MCF 10A (cell line): ENCODE results near the gene ABLIM1. TPM values are rescaled to one million over a fixed set of nuclear protein-coding genes. Genes with fewer than 3 reads are reported as not detected.

Experiments
- BruUV-seq: library from RNA; stranded (reverse); fragments of 400-500 nt; replicated peaks from 2 replicates; lab custom pipeline; 2021; lab: Mats Ljungman, UMichigan
- CTCF ChIA-PET: fragments of 300-600 bp; sonication (Branson Sonifier 250); formaldehyde crosslinking; extraction: SDS; loops from one replicate; lab custom pipeline; 2021; ENCODE audit warnings: antibody characterized with exemption, inconsistent platforms; lab: Yijun Ruan, JAX
- POLR2A ChIA-PET: fragments of 300-600, 350-650 bp; sonication (Branson Sonifier 250); formaldehyde crosslinking; extraction: SDS; loops from one replicate; lab custom pipeline; 2020; ENCODE audit warnings: antibody characterized with exemption, inconsistent platforms; lab: Yijun Ruan, JAX
- DNase-seq: peaks from one replicate; pipeline ENCODE4 v3.0.0-alpha.2; 2018; ENCODE audit not compliant: unreplicated experiment
- H3K27ac Mint-ChIP-seq: one replicate; pipeline ENCODE4 v1.8.0; 2022; ENCODE audit warnings: mild to moderate bottlenecking, low read depth, mixed read lengths; ENCODE audit not compliant: unreplicated experiment
- H3K27me3 Mint-ChIP-seq: one replicate; pipeline ENCODE4 v1.8.0; 2022; ENCODE audit warnings: mixed read lengths; ENCODE audit not compliant: insufficient read depth, unreplicated experiment
- H3K36me3 Mint-ChIP-seq: one replicate; pipeline ENCODE4 v1.8.0; 2022; ENCODE audit warnings: mild to moderate bottlenecking, moderate library complexity, mixed read lengths; ENCODE audit not compliant: insufficient read depth, unreplicated experiment
- H3K4me1 Mint-ChIP-seq: one replicate; pipeline ENCODE4 v1.8.0; 2022; ENCODE audit warnings: mixed read lengths; ENCODE audit not compliant: insufficient read depth, unreplicated experiment
- H3K4me3 Mint-ChIP-seq: one replicate; pipeline ENCODE4 v1.8.0; 2022; ENCODE audit warnings: mild to moderate bottlenecking, moderate library complexity, mixed read lengths; ENCODE audit not compliant: unreplicated experiment
- H3K9me3 Mint-ChIP-seq: one replicate; pipeline ENCODE4 v1.8.0; 2022; ENCODE audit warnings: mixed read lengths; ENCODE audit not compliant: unreplicated experiment
- CTCF ChIP-seq: fragments of 200-600 bp; IDR thresholded peaks from one replicate; pipeline ENCODE4 v1.8.0; 2022; ENCODE audit warnings: antibody characterized with exemption, mild to moderate bottlenecking; ENCODE audit not compliant: unreplicated experiment
- intact Hi-C: fragments of 100-400 bp; cut with micrococcal nuclease; formaldehyde crosslinking; loops from 2 replicates; pipeline ENCODE4 v1.14.1; 2022
- total RNA-seq: library from RNA; stranded (reverse); gene quantifications from 2 replicates; pipeline ENCODE4 v1.2.3, GENCODE V29; 2022

The ABLIM1 gene
- total RNA-seq, 1 experiment from 2014 or later: 94.5 TPM

GRCh38 chr10:114539623-114540022 lies 118.5 kb downstream of the ABLIM1 start:
- H3K27me3 Mint-ChIP-seq: no peaks in the 10 kb centered on the region
- no peak overlapping the region for H3K27ac Mint-ChIP-seq
- no peak for DNase-seq
- peaks cover 5% of the 10 kb centered on the region for H3K4me1 Mint-ChIP-seq
- CTCF ChIA-PET: interaction anchor here (0.6 to 3.3 kb wide), 4 partner anchors 8 to 247 kb away, joined by 3 to 19 read pairs (median 7); no protein-coding TSS in a partner anchor
- POLR2A ChIA-PET: interaction anchor here (0.8 to 3.4 kb wide), 2 partner anchors 13 to 236 kb away, joined by 3 to 30 read pairs; no protein-coding TSS in a partner anchor
- no TSS peak for BruUV-seq
- no peaks in the 10 kb centered on the region for H3K9me3 Mint-ChIP-seq
- H3K4me3 Mint-ChIP-seq: no peak overlapping the region
- TF ChIP-seq CTCF: no peak
- intact Hi-C loops: no loop called here
- H3K36me3 Mint-ChIP-seq: peaks cover 12% of the 10 kb centered on the region

- no TSS peak for BruUV-seq
- CTCF ChIA-PET: interaction anchor here (2.0 to 3.3 kb wide), 2 partner anchors 10 to 68 kb away, joined by 8 to 19 read pairs; no protein-coding TSS in a partner anchor
- peaks cover 7% of the 10 kb centered on the region for H3K36me3 Mint-ChIP-seq
- H3K4me1 Mint-ChIP-seq: no peaks in the 10 kb centered on the region
- H3K27me3 Mint-ChIP-seq: no peaks in the 10 kb centered on the region
- no peak overlapping the region for H3K4me3 Mint-ChIP-seq
- no peak for TF ChIP-seq CTCF
- DNase-seq: no peak
- intact Hi-C loops: no loop called here
- POLR2A ChIA-PET: interaction anchor here (0.9 kb wide), 1 partner anchor 10 kb away, joined by 3 read pairs; no protein-coding TSS in a partner anchor
- H3K9me3 Mint-ChIP-seq: no peaks in the 10 kb centered on the region
- H3K27ac Mint-ChIP-seq: no peak overlapping the region
Measured at GRCh38 chr10:114538181-114538906, 119.7 kb downstream of the ABLIM1 start.

- no TSS peak for BruUV-seq
- H3K9me3 Mint-ChIP-seq: no peaks in the 10 kb centered on the region
- no peak for DNase-seq
- no peaks in the 10 kb centered on the region for H3K4me1 Mint-ChIP-seq
- intact Hi-C loops: no loop called here
- H3K4me3 Mint-ChIP-seq: no peak overlapping the region
- ChIA-PET CTCF (interaction anchor here (1.4 kb wide), 1 partner anchor 66 kb away, joined by 6 read pairs; no protein-coding TSS in a partner anchor), POLR2A (interaction anchor here (0.9 to 1.0 kb wide), 2 partner anchors 10 to 19 kb away, joined by 3 to 6 read pairs; no protein-coding TSS in a partner anchor)
- no peak overlapping the region for H3K27ac Mint-ChIP-seq
- H3K27me3 Mint-ChIP-seq: no peaks in the 10 kb centered on the region
- no peak for TF ChIP-seq CTCF
- H3K36me3 Mint-ChIP-seq: peaks cover 6% of the 10 kb centered on the region
Measured at GRCh38 chr10:114537736-114538135, 120.3 kb downstream of the ABLIM1 start.

- Mint-ChIP-seq H3K27me3 (no peaks in the 10 kb centered on the region), H3K4me3 (no peak overlapping the region), H3K27ac (no peak overlapping the region), H3K4me1 (no peaks in the 10 kb centered on the region), H3K36me3 (no peaks in the 10 kb centered on the region), H3K9me3 (no peaks in the 10 kb centered on the region)
- intact Hi-C loops: no loop called here
- DNase-seq: no peak
- no TSS peak for BruUV-seq
- POLR2A ChIA-PET: interaction anchor here (2.4 kb wide), 1 partner anchor 16 kb away, joined by 11 read pairs; no protein-coding TSS in a partner anchor
- CTCF ChIA-PET: interaction anchor here (0.7 to 1.4 kb wide), 3 partner anchors 16 to 167 kb away, joined by 3 to 4 read pairs (median 3); no protein-coding TSS in a partner anchor
- no peak for TF ChIP-seq CTCF
Measured at GRCh38 chr10:114534571-114534981, 123.5 kb downstream of the ABLIM1 start.
